ENCODE results near the gene ARMC5. TPM values are rescaled to one million over a fixed set of nuclear protein-coding genes. Genes with fewer than 3 reads are reported as not detected.

Gene ARMC5
- total and polyA plus RNA-seq, 9 of the 15 experiments (the other 6 are each of a cell fraction or from before 2014, with no cell fraction given), result 0.11 to 13.5 (median 2.1) TPM

GRCh38 chr16:31459687-31460581, 633 bp downstream of the ARMC5 start (continued):
- TF ChIP-seq CREM (IDR thresholded peaks at IDR 0.05; ENCODE audit: low read depth) (peak; percentile 76), FOXK1 (CRISPR knock-in tag; IDR thresholded peaks at IDR 0.05; ENCODE audit: borderline replicate concordance) (0 out of 2 replicates have a peak, but pooled peaks have one; percentile 61), MCM7 (IDR thresholded peaks at IDR 0.05) (no peak), MLLT1 (IDR thresholded peaks at IDR 0.05) (no peak), CGGBP1 (CRISPR knock-in tag; IDR thresholded peaks at IDR 0.05) (no peak), NFATC3 (IDR thresholded peaks at IDR 0.05) (no peak)

GRCh38 chr16:31460582-31461002, 1.3 kb downstream of the ARMC5 start:
- peak in 2 of 4 experiments; percentile 9 to 67 for DNase-seq (ENCODE audit: extremely low read depth in 1 of 4, low spot score in 3 of 4)
- Histone ChIP-seq H4K20me1 (replicated peaks; ENCODE audit: control insufficient read depth, insufficient read depth, low read length) (peaks cover 4% of the 10 kb centered on the region), H3K9ac (ENCODE audit: insufficient read depth in 1 of 2, low read depth in 2 of 2, low read length in 2 of 2) (peak overlapping the region in 1 of 2 experiments; percentile 78; a peak in 2 of 4 replicates), H3K9me1 (ENCODE audit: control insufficient read depth, insufficient read depth, low read length) (no peaks in the 10 kb centered on the region), H3K27me3 (ENCODE audit: control insufficient read depth in 2 of 2, insufficient read depth in 2 of 2, low read length in 2 of 2) (no peaks in the 10 kb centered on the region), H3K4me2 (ENCODE audit: insufficient read depth, low read length) (peak overlapping the region; percentile 92), H3K79me2 (ENCODE audit: control insufficient read depth, insufficient read depth, low read length) (peaks cover 48% of the 10 kb centered on the region), H3K9me3 (replicated peaks; ENCODE audit: control insufficient read depth, insufficient read depth, low read depth, low read length) (no peaks in the 10 kb centered on the region), H3K27ac (ENCODE audit: extremely low read depth, low read depth, low read length) (peak overlapping the region; percentile 99), H3K4me3 (peak overlapping the region; percentile 83), H3K4me1 (replicated peaks in 1 of 2; ENCODE audit: control insufficient read depth in 2 of 2, insufficient read depth in 2 of 2, low read length in 2 of 2) (peaks cover 18 to 47% of the 10 kb centered on the region in 2 experiments), H3K36me3 (ENCODE audit: control insufficient read depth, insufficient read depth, low read length) (peaks cover 51% of the 10 kb centered on the region; the same call in 2 of the 3 replicates), H2AFZ (ENCODE audit: low read depth, low read length) (peak overlapping the region; percentile 86)
- intact Hi-C loops (cut with micrococcal nuclease) (no loop called here), in situ Hi-C loops (cut with MboI) (no loop called here)
- TSS peak; percentile 68 for BruUV-seq (replicated peaks)
- FAIRE-seq, result peak; percentile 78
- ChIA-PET CTCF (ENCODE audit: low intra/inter-chr PET ratio) (interaction anchor here (0.6 to 1.0 kb wide), 3 partner anchors 237 to 460 kb away, joined by 3 read pairs; no protein-coding TSS in a partner anchor), POLR2A (interaction anchor here (0.6 to 1.9 kb wide), 14 partner anchors 9 to 678 kb away, joined by 3 to 15 read pairs (median 4); partner anchors contain the start of genes FUS and RUSF1)
- WGBS (ENCODE audit: insufficient coverage, low coverage, missing lambda C conversion rate), result 34% methylated on average over 8 of the region's 8 CpGs
- no peak for ATAC-seq
- TF ChIP-seq YBX1 (IDR thresholded peaks at IDR 0.05) (no peak), ZZZ3 (IDR thresholded peaks at IDR 0.05) (no peak), RAD51 (IDR thresholded peaks at IDR 0.05; ENCODE audit: borderline replicate concordance, low read depth) (no peak), SMARCA4 (IDR thresholded peaks at IDR 0.05) (peak; percentile 18; the same call in 1 of the 2 replicates), ELF4 (CRISPR knock-in tag; IDR thresholded peaks at IDR 0.05) (0 out of 2 replicates have a peak, but pooled peaks have one; percentile 10), ZNF766 (CRISPR knock-in tag; conservative IDR thresholded peaks at IDR 0.05) (no peak), CTBP1 (IDR thresholded peaks at IDR 0.05; ENCODE audit: borderline replicate concordance) (no peak), RBM25 (IDR thresholded peaks at IDR 0.05; ENCODE audit: low read depth, low read length, severe bottlenecking) (peak; percentile 78), MED1 (CRISPR knock-in tag; IDR thresholded peaks at IDR 0.05; ENCODE audit: borderline replicate concordance) (no peak), TEAD1 (CRISPR knock-in tag; IDR thresholded peaks at IDR 0.05) (no peak), FOSL1 (tag; conservative IDR thresholded peaks at IDR 0.05) (no peak), OTX1 (CRISPR knock-in tag; IDR thresholded peaks at IDR 0.05) (no peak)
